GM23338 (cell line): ENCODE data around the gene GNAI2. TPM values are rescaled to one million over a fixed set of nuclear protein-coding genes. Genes with fewer than 3 reads are reported as not detected.

Experiments used
- ATAC-seq: fragments of 200-7000 bp; cut with Tn5 transposase; 3 replicates; pipeline ENCODE4 v1.9.1; 2020
- DNase-seq: peaks from one replicate; pipeline ENCODE4 v3.0.0-alpha.2; 2015; ENCODE audit warnings: low spot score
- H2AFZ ChIP-seq: fragments of 200-600 bp; sonication (generic); 2 replicates; pipeline ENCODE4 v1.8.0; 2016; ENCODE audit warnings: antibody characterized with exemption, mild to moderate bottlenecking, moderate library complexity
- H3F3A ChIP-seq: fragments of 200-600 bp; sonication (generic); replicated peaks from 2 replicates; pipeline ENCODE4 v1.8.0; 2017; ENCODE audit warnings: antibody characterized with exemption, mixed run types, low read depth
- H3K27ac ChIP-seq: fragments of 200-600 bp; sonication (generic); 2 replicates; pipeline ENCODE4 v1.6.1; 2016; ENCODE audit warnings: low read depth
- H3K27me3 ChIP-seq: fragments of 200-600 bp; sonication (generic); 2 replicates; pipeline ENCODE4 v1.8.0; 2016; ENCODE audit warnings: mild to moderate bottlenecking, mixed run types, moderate library complexity; ENCODE audit not compliant: insufficient read depth
- H3K36me3 ChIP-seq: fragments of 200-600 bp; sonication (generic); 2 replicates; pipeline ENCODE4 v1.8.0; 2016; ENCODE audit warnings: mild to moderate bottlenecking; ENCODE audit not compliant: insufficient read depth
- H3K4me1 ChIP-seq: fragments of 200-600 bp; sonication (generic); 2 replicates; pipeline ENCODE4 v1.8.0; 2016; ENCODE audit warnings: mild to moderate bottlenecking, moderate library complexity; ENCODE audit not compliant: insufficient read depth
- H3K4me2 ChIP-seq: fragments of 200-600 bp; sonication (generic); 2 replicates; pipeline ENCODE4 v1.7.1; 2017; ENCODE audit warnings: mixed run types
- H3K4me3 ChIP-seq: fragments of 200-600 bp; sonication (generic); 2 replicates; pipeline ENCODE4 v1.6.1; 2016; ENCODE audit warnings: mixed run types
- H3K79me2 ChIP-seq: fragments of 200-600 bp; sonication (generic); replicated peaks from 2 replicates; pipeline ENCODE4 v1.8.0; 2017; ENCODE audit warnings: mild to moderate bottlenecking; ENCODE audit not compliant: insufficient read depth
- H3K9me2 ChIP-seq: fragments of 200-600 bp; sonication (generic); 2 replicates; pipeline ENCODE4 v1.8.0; 2017; ENCODE audit not compliant: insufficient read depth
- H4K20me1 ChIP-seq: fragments of 200-600 bp; sonication (generic); replicated peaks from 2 replicates; pipeline ENCODE4 v1.8.0; 2017; ENCODE audit warnings: mild to moderate bottlenecking; ENCODE audit not compliant: insufficient read depth
- H3K27ac Mint-ChIP-seq: 2 replicates; pipeline ENCODE4 v1.8.0; 2020; ENCODE audit warnings: inconsistent platforms, mild to moderate bottlenecking, moderate library complexity, mixed read lengths
- H3K27me3 Mint-ChIP-seq: 3 replicates; pipeline ENCODE4 v1.8.0; 2022; ENCODE audit warnings: low read depth, mild to moderate bottlenecking, moderate library complexity, mixed read lengths, inconsistent platforms; ENCODE audit not compliant: insufficient read depth, poor library complexity
- H3K36me3 Mint-ChIP-seq: 3 replicates; pipeline ENCODE4 v1.8.0; 2021; ENCODE audit warnings: low read depth, mild to moderate bottlenecking, inconsistent platforms, moderate library complexity, mixed read lengths
- H3K4me1 Mint-ChIP-seq: 3 replicates; pipeline ENCODE4 v1.8.0; 2020; ENCODE audit warnings: mild to moderate bottlenecking, inconsistent platforms, mixed read lengths
- H3K4me3 Mint-ChIP-seq: 3 replicates; pipeline ENCODE4 v1.8.0; 2021; ENCODE audit warnings: moderate library complexity, mild to moderate bottlenecking, inconsistent platforms, mixed read lengths
- H3K9me3 Mint-ChIP-seq: 3 replicates; pipeline ENCODE4 v1.8.0; 2020; ENCODE audit warnings: moderate library complexity, mild to moderate bottlenecking, inconsistent platforms, mixed read lengths
- JUNB ChIP-seq: IDR thresholded peaks from one replicate; pipeline ENCODE4 v1.6.1; 2016; ENCODE audit warnings: antibody characterized with exemption; ENCODE audit not compliant: unreplicated experiment
- ZNF114 ChIP-seq: fragments of 250-450 bp; sonication (Bioruptor Pico); IDR thresholded peaks from 2 replicates; pipeline ENCODE4 v1.5.0; 2020; ENCODE audit warnings: mild to moderate bottlenecking, moderate library complexity
- polyA plus RNA-seq: library from polyadenylated mRNA; unstranded; fragments of >200 nt; fragmentation: Nextera tagmentation; extraction: Ambion mirVana; gene quantifications from 2 replicates; pipeline ENCODE4 v1.2.1, GENCODE V29; 2016
- total RNA-seq: library from RNA; depleted of rRNA; stranded (reverse); fragments of >200 nt; shearing (Covaris generic); gene quantifications from 2 replicates; pipeline ENCODE4 v1.2.3, GENCODE V29; 2014
- TF ChIP-seq, protein P1 (sequence below): fragments of 250-450 bp; sonication (Bioruptor Pico); IDR thresholded peaks from 2 replicates; pipeline ENCODE4 v1.5.0; 2020; ENCODE audit warnings: mild to moderate bottlenecking, moderate library complexity

Gene GNAI2
- total and polyA plus RNA-seq, 2 experiments from 2014 or later = 138 to 153 TPM

DNA sequence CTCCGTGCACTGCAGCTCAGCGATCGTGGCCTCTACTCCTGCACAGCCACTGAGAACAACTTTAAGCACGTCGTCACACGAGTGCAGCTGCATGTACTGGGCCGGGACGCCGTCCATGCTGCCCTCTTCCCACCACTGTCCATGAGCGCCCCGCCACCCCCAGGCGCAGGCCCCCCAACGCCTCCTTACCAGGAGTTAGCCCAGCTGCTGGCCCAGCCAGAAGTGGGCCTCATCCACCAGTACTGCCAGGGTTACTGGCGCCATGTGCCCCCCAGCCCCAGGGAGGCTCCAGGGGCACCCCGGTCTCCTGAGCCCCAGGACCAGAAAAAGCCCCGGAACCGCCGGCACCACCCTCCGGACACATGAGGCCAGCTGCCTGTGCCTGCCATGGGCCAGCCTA, 48.3 kb upstream of the GNAI2 start:
- Mint-ChIP-seq H3K27me3 (peaks cover 13% of the 10 kb centered on the region), H3K9me3 (no peaks in the 10 kb centered on the region)
- no peak for ATAC-seq

More for the DNA sequence above, 48.3 kb upstream of the GNAI2 start:
- TF ChIP-seq, protein P1, sequence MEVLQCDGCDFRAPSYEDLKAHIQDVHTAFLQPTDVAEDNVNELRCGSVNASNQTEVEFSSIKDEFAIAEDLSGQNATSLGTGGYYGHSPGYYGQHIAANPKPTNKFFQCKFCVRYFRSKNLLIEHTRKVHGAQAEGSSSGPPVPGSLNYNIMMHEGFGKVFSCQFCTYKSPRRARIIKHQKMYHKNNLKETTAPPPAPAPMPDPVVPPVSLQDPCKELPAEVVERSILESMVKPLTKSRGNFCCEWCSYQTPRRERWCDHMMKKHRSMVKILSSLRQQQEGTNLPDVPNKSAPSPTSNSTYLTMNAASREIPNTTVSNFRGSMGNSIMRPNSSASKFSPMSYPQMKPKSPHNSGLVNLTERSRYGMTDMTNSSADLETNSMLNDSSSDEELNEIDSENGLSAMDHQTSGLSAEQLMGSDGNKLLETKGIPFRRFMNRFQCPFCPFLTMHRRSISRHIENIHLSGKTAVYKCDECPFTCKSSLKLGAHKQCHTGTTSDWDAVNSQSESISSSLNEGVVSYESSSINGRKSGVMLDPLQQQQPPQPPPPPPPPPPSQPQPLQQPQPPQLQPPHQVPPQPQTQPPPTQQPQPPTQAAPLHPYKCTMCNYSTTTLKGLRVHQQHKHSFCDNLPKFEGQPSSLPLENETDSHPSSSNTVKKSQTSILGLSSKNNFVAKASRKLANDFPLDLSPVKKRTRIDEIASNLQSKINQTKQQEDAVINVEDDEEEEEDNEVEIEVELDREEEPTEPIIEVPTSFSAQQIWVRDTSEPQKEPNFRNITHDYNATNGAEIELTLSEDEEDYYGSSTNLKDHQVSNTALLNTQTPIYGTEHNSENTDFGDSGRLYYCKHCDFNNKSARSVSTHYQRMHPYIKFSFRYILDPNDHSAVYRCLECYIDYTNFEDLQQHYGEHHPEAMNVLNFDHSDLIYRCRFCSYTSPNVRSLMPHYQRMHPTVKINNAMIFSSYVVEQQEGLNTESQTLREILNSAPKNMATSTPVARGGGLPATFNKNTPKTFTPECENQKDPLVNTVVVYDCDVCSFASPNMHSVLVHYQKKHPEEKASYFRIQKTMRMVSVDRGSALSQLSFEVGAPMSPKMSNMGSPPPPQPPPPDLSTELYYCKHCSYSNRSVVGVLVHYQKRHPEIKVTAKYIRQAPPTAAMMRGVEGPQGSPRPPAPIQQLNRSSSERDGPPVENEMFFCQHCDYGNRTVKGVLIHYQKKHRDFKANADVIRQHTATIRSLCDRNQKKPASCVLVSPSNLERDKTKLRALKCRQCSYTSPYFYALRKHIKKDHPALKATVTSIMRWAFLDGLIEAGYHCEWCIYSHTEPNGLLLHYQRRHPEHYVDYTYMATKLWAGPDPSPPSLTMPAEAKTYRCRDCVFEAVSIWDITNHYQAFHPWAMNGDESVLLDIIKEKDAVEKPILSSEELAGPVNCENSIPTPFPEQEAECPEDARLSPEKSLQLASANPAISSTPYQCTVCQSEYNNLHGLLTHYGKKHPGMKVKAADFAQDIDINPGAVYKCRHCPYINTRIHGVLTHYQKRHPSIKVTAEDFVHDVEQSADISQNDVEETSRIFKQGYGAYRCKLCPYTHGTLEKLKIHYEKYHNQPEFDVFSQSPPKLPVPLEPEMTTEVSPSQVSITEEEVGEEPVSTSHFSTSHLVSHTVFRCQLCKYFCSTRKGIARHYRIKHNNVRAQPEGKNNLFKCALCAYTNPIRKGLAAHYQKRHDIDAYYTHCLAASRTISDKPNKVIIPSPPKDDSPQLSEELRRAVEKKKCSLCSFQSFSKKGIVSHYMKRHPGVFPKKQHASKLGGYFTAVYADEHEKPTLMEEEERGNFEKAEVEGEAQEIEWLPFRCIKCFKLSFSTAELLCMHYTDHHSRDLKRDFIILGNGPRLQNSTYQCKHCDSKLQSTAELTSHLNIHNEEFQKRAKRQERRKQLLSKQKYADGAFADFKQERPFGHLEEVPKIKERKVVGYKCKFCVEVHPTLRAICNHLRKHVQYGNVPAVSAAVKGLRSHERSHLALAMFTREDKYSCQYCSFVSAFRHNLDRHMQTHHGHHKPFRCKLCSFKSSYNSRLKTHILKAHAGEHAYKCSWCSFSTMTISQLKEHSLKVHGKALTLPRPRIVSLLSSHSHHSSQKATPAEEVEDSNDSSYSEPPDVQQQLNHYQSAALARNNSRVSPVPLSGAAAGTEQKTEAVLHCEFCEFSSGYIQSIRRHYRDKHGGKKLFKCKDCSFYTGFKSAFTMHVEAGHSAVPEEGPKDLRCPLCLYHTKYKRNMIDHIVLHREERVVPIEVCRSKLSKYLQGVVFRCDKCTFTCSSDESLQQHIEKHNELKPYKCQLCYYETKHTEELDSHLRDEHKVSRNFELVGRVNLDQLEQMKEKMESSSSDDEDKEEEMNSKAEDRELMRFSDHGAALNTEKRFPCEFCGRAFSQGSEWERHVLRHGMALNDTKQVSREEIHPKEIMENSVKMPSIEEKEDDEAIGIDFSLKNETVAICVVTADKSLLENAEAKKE (CRISPR knock-in tag) = no peak
- TF ChIP-seq JUNB (no peak), ZNF114 (no peak)
- no peak overlapping the region for H3K4me2 ChIP-seq
- no peaks in the 10 kb centered on the region for H3K4me1 ChIP-seq
- peaks cover 21% of the 10 kb centered on the region for H3K36me3 Mint-ChIP-seq
- H3K27ac Mint-ChIP-seq = no peak overlapping the region
- H2AFZ ChIP-seq = no peak overlapping the region
- H3K27ac ChIP-seq = no peak overlapping the region
- DNase-seq = no peak
- no peaks in the 10 kb centered on the region for H4K20me1 ChIP-seq
- H3K36me3 ChIP-seq = no peaks in the 10 kb centered on the region; the same call in 1 of the 2 replicates
- H3K4me3 ChIP-seq = no peak overlapping the region
- H3K27me3 ChIP-seq = no peaks in the 10 kb centered on the region
- no peak overlapping the region for H3K4me3 Mint-ChIP-seq
- H3K79me2 ChIP-seq = no peaks in the 10 kb centered on the region
- H3F3A ChIP-seq = peaks cover 6% of the 10 kb centered on the region
- peaks cover 9% of the 10 kb centered on the region; the same call in 2 of the 3 replicates for H3K4me1 Mint-ChIP-seq
- H3K9me2 ChIP-seq = no peaks in the 10 kb centered on the region
